K562 (cell line): Measurements from ENCODE around the gene PPRC1. TPM values are rescaled to one million over a fixed set of nuclear protein-coding genes. Genes with fewer than 3 reads are reported as not detected.

ENCODE experiments used
- ATF1 ChIP-seq, 2 experiments: fragments of 450-650 bp in 1 of 2; IDR thresholded peaks; 2 replicates each; pipeline ENCODE4 v1.6.1; 2016; ENCODE audit warnings: missing compliant biosample characterization in 1 of 2, missing genetic modification characterization in 1 of 2
- E2F3 ChIP-seq: fragments of 250-450 bp; sonication (Bioruptor Pico); IDR thresholded peaks from 2 replicates; pipeline ENCODE4 v1.4.0; 2020; ENCODE audit warnings: mild to moderate bottlenecking
- ELK3 ChIP-seq: fragments of 450-650 bp; formaldehyde crosslinking; IDR thresholded peaks from 2 replicates; pipeline ENCODE4 v1.4.0; 2020; ENCODE audit warnings: mild to moderate bottlenecking
- FOXA1 ChIP-seq: fragments of 450-650 bp; IDR thresholded peaks from 2 replicates; pipeline ENCODE4 v1.6.1; 2016; ENCODE audit warnings: mild to moderate bottlenecking, borderline replicate concordance
- GATAD2A ChIP-seq: fragments of 450-650 bp; IDR thresholded peaks from 2 replicates; pipeline ENCODE4 v1.6.1; 2017
- GATAD2B ChIP-seq: fragments of 450-650 bp; IDR thresholded peaks from 2 replicates; pipeline ENCODE4 v1.6.1; 2017; ENCODE audit warnings: mild to moderate bottlenecking, borderline replicate concordance
- KDM1A ChIP-seq, 2 experiments: fragments of 450-650 bp; IDR thresholded peaks; 2 replicates each; pipeline ENCODE4 v1.6.1; 2016; ENCODE audit warnings: mild to moderate bottlenecking in 2 of 2
- LEF1 ChIP-seq: fragments of 450-650 bp; IDR thresholded peaks from 2 replicates; pipeline ENCODE4 v1.6.1; 2016; ENCODE audit warnings: mild to moderate bottlenecking
- NBN ChIP-seq: fragments of 450-650 bp; IDR thresholded peaks from 2 replicates; pipeline ENCODE4 v1.6.1; 2016; ENCODE audit warnings: low read depth, mild to moderate bottlenecking
- NR1H2 ChIP-seq: sonication (generic); formaldehyde crosslinking; IDR thresholded peaks from 2 replicates; pipeline ENCODE4 v1.4.0; 2020; ENCODE audit warnings: mild to moderate bottlenecking, missing genetic modification reagents
- PPARD ChIP-seq: fragments of 250-450 bp; sonication (Bioruptor Pico); IDR thresholded peaks from 2 replicates; pipeline ENCODE4 v1.8.0; 2022; ENCODE audit warnings: inconsistent platforms, mild to moderate bottlenecking, moderate library complexity
- RBM25 ChIP-seq: fragments of 200-400 bp; formaldehyde crosslinking; IDR thresholded peaks from 2 replicates; pipeline ENCODE4 v1.6.1; 2018; ENCODE audit warnings: low read length, low read depth, moderate library complexity; ENCODE audit not compliant: severe bottlenecking
- RREB1 ChIP-seq: fragments of 250-450 bp; sonication (Bioruptor Pico); IDR thresholded peaks from 2 replicates; pipeline ENCODE4 v1.4.0; 2020
- SUPT5H ChIP-seq: fragments of 450-650 bp; IDR thresholded peaks from 2 replicates; pipeline ENCODE4 v1.6.1; 2016
- WHSC1 ChIP-seq: IDR thresholded peaks from one replicate; pipeline ENCODE4 v1.6.1; 2012; ENCODE audit warnings: low read length, control low read depth, inconsistent platforms
- ZBTB1 ChIP-seq: sonication (generic); formaldehyde crosslinking; IDR thresholded peaks from 2 replicates; pipeline ENCODE4 v1.8.1; 2023; ENCODE audit warnings: missing genetic modification reagents, low read depth, mild to moderate bottlenecking, borderline replicate concordance
- ZNF143 ChIP-seq: sonication (generic); formaldehyde crosslinking; IDR thresholded peaks from 2 replicates; pipeline ENCODE4 v1.9.0; 2022; ENCODE audit warnings: mild to moderate bottlenecking, missing genetic modification reagents
- polyA plus RNA-seq, 8 experiments: library from polyadenylated mRNA; depleted of rRNA in 4 of 8; stranded (reverse) in 5 of 8; unstranded in 3 of 8; fragments of >200 nt; fragmentation: Nextera tagmentation in 2 of 8; fragmentation: Illumina TruSeq in 1 of 8; extraction: Ambion mirVana in 2 of 8; extraction: Trizol in 1 of 8; gene quantifications; 2 replicates each; pipeline versions ENCODE4 v1.2.1 to v1.2.3, GENCODE V29; 2011 to 2014; ENCODE audit warnings: inconsistent platforms in 1 of 8, missing spikeins in 1 of 8
- total RNA-seq, 7 experiments: library from RNA; depleted of rRNA in 6 of 7; stranded (reverse); fragments of >200 nt in 6 of 7; fragmentation: Illumina TruSeq in 2 of 7; extraction: Trizol in 2 of 7; gene quantifications; 2 replicates each; pipeline versions ENCODE4 v1.2.1 to v1.2.3, GENCODE V29; 2011 to 2021; ENCODE audit warnings: low replicate concordance in 1 of 7

Gene PPRC1
- total and polyA plus RNA-seq, 9 of the 15 experiments (the other 6 are each of a cell fraction or from before 2014, with no cell fraction given), result 8.5 to 47.1 (median 16.2) TPM

- TF ChIP-seq E2F3 (CRISPR knock-in tag), result no peak
- TF ChIP-seq GATAD2B, result no peak
- no peak for TF ChIP-seq ZNF143 (CRISPR knock-in tag)
- TF ChIP-seq WHSC1, result no peak
- TF ChIP-seq ZBTB1, result no peak
- TF ChIP-seq KDM1A (IDR thresholded peaks at IDR 0.05), result no peak
- TF ChIP-seq ATF1 (CRISPR knock-in tag; IDR thresholded peaks at IDR 0.05), result no peak
- no peak for TF ChIP-seq ATF1 (tag; IDR thresholded peaks at IDR 0.05)
- no peak for TF ChIP-seq GATAD2A
- TF ChIP-seq SUPT5H, result peak; percentile 83
- TF ChIP-seq ELK3 (CRISPR knock-in tag), result no peak
- TF ChIP-seq NR1H2, result no peak
- 0 out of 2 replicates have a peak, but pooled peaks have one; percentile 25 for TF ChIP-seq LEF1
- TF ChIP-seq RBM25, result no peak
- no peak for TF ChIP-seq RREB1 (CRISPR knock-in tag)
- TF ChIP-seq FOXA1, result no peak
- TF ChIP-seq NBN, result no peak
- TF ChIP-seq PPARD (CRISPR knock-in tag), result no peak
Observed at GRCh38 chr10:102114861-102115618, 17.8 kb upstream of the PPRC1 start (continued).
